Gastrocnemius medialis (tissue), 4 donors: Measurements from ENCODE around the gene VMP1. TPM values are rescaled to one million over a fixed set of nuclear protein-coding genes. Genes with fewer than 3 reads are reported as not detected.

Experiments used
- ATAC-seq, 2 donors: fragments of 150-250 bp; one replicate each; pipeline ENCODE4 v1.9.1; 2016
- DNase-seq, 2 donors: peaks; one replicate each; pipeline ENCODE4 v3.0.0-alpha.2; 2019
- H3K27ac ChIP-seq, 4 donors: fragments of 200-600 bp; sonication (generic); 1 replicate in 1 of 4; 2 replicates in 3 of 4; pipeline ENCODE4 v1.5.1; 2016 to 2018; ENCODE audit warnings: mild to moderate bottlenecking in 2 of 4, moderate library complexity in 1 of 4
- H3K27me3 ChIP-seq, 3 donors: fragments of 200-600 bp; sonication (generic) in 2 of 3; 1 replicate in 1 of 3; 2 replicates in 2 of 3; pipeline versions ENCODE4 v1.5.1 to v1.6.0; 2016 to 2019; ENCODE audit warnings: mild to moderate bottlenecking in 1 of 3, moderate library complexity in 1 of 3
- H3K36me3 ChIP-seq, 2 donors: fragments of 200-600 bp; sonication (generic) in 1 of 2; one replicate each; pipeline ENCODE4 v1.5.1; 2017 to 2018
- H3K4me1 ChIP-seq, 2 donors: fragments of 200-600 bp; sonication (generic) in 1 of 2; one replicate each; pipeline ENCODE4 v1.5.1; 2016 to 2017; ENCODE audit warnings: mild to moderate bottlenecking in 2 of 2
- H3K4me3 ChIP-seq, 4 donors: fragments of 200-600 bp; sonication (generic) in 3 of 4; 1 replicate in 1 of 4; 2 replicates in 3 of 4; pipeline ENCODE4 v1.5.1; 2016 to 2019; ENCODE audit warnings: mild to moderate bottlenecking in 2 of 4
- H3K9me3 ChIP-seq, 3 donors: fragments of 200-600 bp; sonication (generic) in 2 of 3; 1 replicate in 1 of 3; 2 replicates in 2 of 3; pipeline ENCODE4 v1.5.1; 2016 to 2019
- POLR2A ChIP-seq, 2 donors: fragments of 450-650 bp; IDR thresholded peaks; one replicate each; pipeline ENCODE4 v1.6.1; 2017; ENCODE audit warnings: antibody characterized with exemption in 2 of 2, mild to moderate bottlenecking in 2 of 2, moderate library complexity in 2 of 2
- in situ Hi-C, 4 donors: fragments of 200-750 bp; cut with MboI; loops; one replicate each; pipeline versions ENCODE4 v1.15.0 to v1.8.0; 2017; ENCODE audit warnings: low sequenced_read_pairs in 4 of 4
- intact Hi-C: fragments of 100-400 bp; cut with DNase I; formaldehyde crosslinking; loops from one replicate; pipeline ENCODE4 v1.15.1; 2023; ENCODE audit warnings: low total_unique reads
- total RNA-seq, 4 donors: library from RNA; depleted of rRNA; stranded (reverse); fragments of >200 nt; gene quantifications; one replicate each; pipeline versions ENCODE4 v1.1.0 to v1.2.3, GENCODE V29; 2016
- TF ChIP-seq, protein P1 (sequence below), 5 experiments: fragments of 450-650 bp in 3 of 5; fragments of 200-600 bp in 2 of 5; sonication (generic) in 2 of 5; IDR thresholded peaks in 4 of 5; conservative IDR thresholded peaks in 1 of 5; 1 replicate in 4 of 5; 2 replicates in 1 of 5; pipeline ENCODE4 v1.5.1; 2016 to 2019; ENCODE audit warnings: antibody characterized with exemption in 5 of 5, mild to moderate bottlenecking in 3 of 5, moderate library complexity in 3 of 5

The VMP1 gene
- total RNA-seq = 10 to 100 TPM; 39.2 to 55.0 (median 48.4) TPM

DNA sequence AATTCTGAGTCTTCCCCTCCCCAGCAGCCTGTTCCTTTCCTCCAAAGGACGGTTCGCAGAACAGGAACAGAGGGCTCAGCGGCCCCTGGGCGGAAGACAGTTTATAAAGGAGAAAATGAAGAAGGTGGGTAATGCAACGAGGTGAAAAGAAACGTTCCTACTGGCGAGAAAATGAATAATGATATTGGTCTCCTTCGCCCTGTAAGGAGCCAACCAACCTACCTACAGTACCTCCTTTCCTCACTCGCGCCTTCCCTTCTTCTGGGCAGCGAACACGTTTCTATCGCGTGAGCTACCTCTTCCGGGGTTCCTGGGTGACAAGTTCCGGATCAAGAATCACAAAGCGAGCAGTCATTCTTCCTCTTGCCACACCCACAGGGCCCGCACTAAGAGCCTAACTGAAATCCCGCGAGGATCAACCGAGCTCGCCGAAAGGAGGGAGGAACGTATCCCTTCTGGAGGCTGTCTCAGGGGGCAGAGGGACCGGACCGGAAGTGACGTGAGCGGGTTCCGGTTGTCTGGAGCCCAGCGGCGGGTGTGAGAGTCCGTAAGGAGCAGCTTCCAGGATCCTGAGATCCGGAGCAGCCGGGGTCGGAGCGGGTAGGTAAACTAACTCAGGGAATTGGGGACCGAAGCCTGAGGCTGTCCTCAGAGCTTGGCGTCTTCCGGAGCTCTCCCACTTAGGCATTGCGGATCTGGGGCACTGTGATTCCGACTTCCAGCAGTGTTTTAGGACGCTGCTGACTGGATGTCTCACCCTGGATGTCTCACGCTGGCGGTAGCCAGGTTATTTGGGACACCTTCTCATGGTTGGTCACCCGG lies at the start of gene VMP1, which contains the start of gene PTRH2:
Gene VMP1 (plus strand): TSS at position 506 of the 822 bp plus-strand sequence. CDS start 23,793 bp downstream, outside the sequence.
Gene PTRH2 (minus strand): TSS at position 282 of the 822 bp plus-strand sequence. CDS start 9,452 bp downstream, outside the sequence.
- in situ Hi-C loops = no loop called here
- H3K27me3 ChIP-seq = no peaks in the 10 kb centered on the region
- TF ChIP-seq, protein P1, sequence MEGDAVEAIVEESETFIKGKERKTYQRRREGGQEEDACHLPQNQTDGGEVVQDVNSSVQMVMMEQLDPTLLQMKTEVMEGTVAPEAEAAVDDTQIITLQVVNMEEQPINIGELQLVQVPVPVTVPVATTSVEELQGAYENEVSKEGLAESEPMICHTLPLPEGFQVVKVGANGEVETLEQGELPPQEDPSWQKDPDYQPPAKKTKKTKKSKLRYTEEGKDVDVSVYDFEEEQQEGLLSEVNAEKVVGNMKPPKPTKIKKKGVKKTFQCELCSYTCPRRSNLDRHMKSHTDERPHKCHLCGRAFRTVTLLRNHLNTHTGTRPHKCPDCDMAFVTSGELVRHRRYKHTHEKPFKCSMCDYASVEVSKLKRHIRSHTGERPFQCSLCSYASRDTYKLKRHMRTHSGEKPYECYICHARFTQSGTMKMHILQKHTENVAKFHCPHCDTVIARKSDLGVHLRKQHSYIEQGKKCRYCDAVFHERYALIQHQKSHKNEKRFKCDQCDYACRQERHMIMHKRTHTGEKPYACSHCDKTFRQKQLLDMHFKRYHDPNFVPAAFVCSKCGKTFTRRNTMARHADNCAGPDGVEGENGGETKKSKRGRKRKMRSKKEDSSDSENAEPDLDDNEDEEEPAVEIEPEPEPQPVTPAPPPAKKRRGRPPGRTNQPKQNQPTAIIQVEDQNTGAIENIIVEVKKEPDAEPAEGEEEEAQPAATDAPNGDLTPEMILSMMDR (IDR thresholded peaks at IDR 0.05 in 4 of 5, conservative IDR thresholded peaks at IDR 0.05 in 1 of 5) = no peak
- peak; percentile 88 to 90 for TF ChIP-seq POLR2A (IDR thresholded peaks at IDR 0.05)
- no peaks in the 10 kb centered on the region for H3K36me3 ChIP-seq
- intact Hi-C loops = loop anchor here (2.0 to 5.0 kb wide), 2 partner anchors 65 to 89 kb away; partner anchors contain the start of gene CLTC
- peak within 1 kb of the TSS; percentile 65 to 90 (median 85) for H3K4me3 ChIP-seq
- ATAC-seq (peak; percentile 96 to 98), DNase-seq (peak; percentile 98 to 99)
- peak within 1 kb of the TSS; percentile 94 to 96 (median 96) for H3K27ac ChIP-seq
- H3K9me3 ChIP-seq = no peaks in the 10 kb centered on the region
- H3K4me1 ChIP-seq = peaks cover 35 to 37% of the 10 kb centered on the region in 2 donors

DNA sequence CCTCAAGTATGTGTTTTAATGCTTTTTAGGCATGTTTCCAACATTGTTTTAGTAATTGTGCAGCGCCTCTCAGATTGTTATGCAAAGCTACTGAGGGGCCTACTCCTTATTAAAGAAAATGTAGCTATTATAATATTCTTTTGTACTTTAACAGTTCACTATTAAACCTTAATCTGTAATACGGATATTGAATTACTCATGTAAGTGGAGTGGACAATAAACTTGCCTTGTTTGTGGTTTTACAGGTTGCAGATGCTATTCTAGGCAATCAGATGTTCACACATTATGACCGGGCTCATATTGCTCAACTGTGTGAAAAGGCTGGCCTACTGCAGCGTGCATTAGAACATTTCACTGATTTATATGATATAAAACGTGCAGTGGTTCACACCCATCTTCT lies 41.2 kb upstream of the VMP1 start:
- in situ Hi-C loops = loop anchor here in 2 of 4 donors (25.0 kb wide), 2 partner anchors 396 to 521 kb away; no protein-coding TSS in a partner anchor

DNA sequence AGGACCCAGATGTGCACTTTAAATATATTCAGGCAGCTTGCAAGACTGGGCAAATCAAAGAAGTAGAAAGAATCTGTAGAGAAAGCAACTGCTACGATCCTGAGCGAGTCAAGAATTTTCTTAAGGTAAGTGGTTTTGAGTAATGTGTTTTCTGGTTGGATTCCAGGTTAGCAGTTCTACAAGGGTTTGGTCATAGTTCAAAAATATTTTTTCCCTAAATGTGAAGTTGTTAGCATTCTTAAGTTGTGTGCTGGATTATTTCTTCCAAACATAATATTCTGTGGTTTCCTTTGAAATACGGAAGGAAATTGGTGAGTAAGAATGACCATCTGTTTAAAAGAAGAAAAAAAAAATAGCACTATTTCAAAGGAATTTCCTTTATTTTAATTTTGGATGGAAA lies 38.6 kb upstream of the VMP1 start:
- H3K4me3 ChIP-seq = no peak overlapping the region
- TF ChIP-seq, protein P1 (IDR thresholded peaks at IDR 0.05 in 4 of 5, conservative IDR thresholded peaks at IDR 0.05 in 1 of 5) = no peak
- no peak for TF ChIP-seq POLR2A (IDR thresholded peaks at IDR 0.05)
- H3K9me3 ChIP-seq = no peaks in the 10 kb centered on the region
- H3K4me1 ChIP-seq = peaks cover 7 to 15% of the 10 kb centered on the region in 2 donors
- H3K36me3 ChIP-seq = peaks cover 0 to 93% of the 10 kb centered on the region in 2 donors
- no peaks in the 10 kb centered on the region for H3K27me3 ChIP-seq
- DNase-seq (no peak), ATAC-seq (no peak)
- in situ Hi-C loops (loop anchor here in 2 of 4 donors (25.0 kb wide), 2 partner anchors 393 to 518 kb away; no protein-coding TSS in a partner anchor), intact Hi-C loops (no loop called here)
- H3K27ac ChIP-seq = no peak overlapping the region

More for the DNA sequence above, 41.2 kb upstream of the VMP1 start:
- TF ChIP-seq, protein P1 (IDR thresholded peaks at IDR 0.05 in 4 of 5, conservative IDR thresholded peaks at IDR 0.05 in 1 of 5) = no peak
- TF ChIP-seq POLR2A (IDR thresholded peaks at IDR 0.05) = no peak
- H3K4me1 ChIP-seq = peaks cover 7 to 15% of the 10 kb centered on the region in 2 donors
- ATAC-seq (peak; percentile 80 to 83), DNase-seq (peak in 1 of 2 donors; percentile 15)
- no peak overlapping the region for H3K4me3 ChIP-seq
- no peaks in the 10 kb centered on the region for H3K9me3 ChIP-seq
- peaks cover 2 to 96% of the 10 kb centered on the region in 2 donors for H3K36me3 ChIP-seq
- intact Hi-C loops = no loop called here
- H3K27me3 ChIP-seq = no peaks in the 10 kb centered on the region
- peak overlapping the region in 2 of 4 donors; percentile 24 to 38 for H3K27ac ChIP-seq

DNA sequence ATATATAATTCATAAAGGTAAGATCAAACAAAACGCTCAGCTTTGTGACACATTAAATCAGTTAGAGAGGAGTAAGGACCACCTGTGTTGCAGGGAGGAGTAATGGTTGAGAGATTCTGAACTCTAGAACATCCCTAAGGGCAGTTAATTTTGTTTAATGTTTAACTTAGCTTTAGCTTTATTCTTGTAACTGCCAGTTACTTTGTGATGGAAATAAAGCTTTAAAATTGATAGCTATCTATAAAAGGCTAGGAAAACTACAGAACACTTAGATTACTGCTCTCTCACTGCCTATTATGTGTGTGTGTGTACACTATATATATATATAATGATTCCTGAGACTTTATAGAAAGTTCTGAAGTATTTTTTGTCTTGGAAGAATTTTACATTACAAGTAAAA lies 38.0 kb upstream of the VMP1 start:
- DNase-seq (no peak), ATAC-seq (no peak)
- Histone ChIP-seq H3K9me3 (no peaks in the 10 kb centered on the region), H3K4me3 (no peak overlapping the region), H3K27me3 (no peaks in the 10 kb centered on the region), H3K4me1 (peaks cover 7 to 15% of the 10 kb centered on the region in 2 donors), H3K36me3 (peaks cover 0 to 93% of the 10 kb centered on the region in 2 donors), H3K27ac (no peak overlapping the region)
- TF ChIP-seq POLR2A (IDR thresholded peaks at IDR 0.05) = no peak
- TF ChIP-seq, protein P1 (IDR thresholded peaks at IDR 0.05 in 4 of 5, conservative IDR thresholded peaks at IDR 0.05 in 1 of 5) = no peak
- in situ Hi-C loops (loop anchor here in 2 of 4 donors (25.0 kb wide), 2 partner anchors 393 to 518 kb away; no protein-coding TSS in a partner anchor), intact Hi-C loops (no loop called here)
